Measurements from ENCODE around the gene HTT. TPM values are rescaled to one million over a fixed set of nuclear protein-coding genes. Genes with fewer than 3 reads are reported as not detected.

Gene HTT
- total and polyA plus RNA-seq, 10 of the 15 experiments (the other 5 are each of a cell fraction or from before 2014, with no cell fraction given), result 3.3 to 113 (median 43.3) TPM

- H3K36me3 ChIP-seq (ENCODE audit: control insufficient read depth in 2 of 2, insufficient read depth in 2 of 2, low read length in 1 of 2), result peaks cover 7 to 38% of the 10 kb centered on the region in 2 experiments
- ChIA-PET RAD21 (ENCODE audit: unreplicated experiment) (no interaction called here), SMC1A (ENCODE audit: uncharacterized antibody, unreplicated experiment) (no interaction called here), CTCF (no interaction called here), POLR2A (no interaction called here)
- 98% methylated on average over 11 of the region's 11 CpGs for WGBS (ENCODE audit: insufficient coverage, insufficient replicate concordance, low lambda C conversion rate, missing lambda C conversion rate)
- H3K9ac ChIP-seq (ENCODE audit: control insufficient read depth, insufficient read depth, low read length), result no peak overlapping the region
- in situ Hi-C loops (cut with MboI), result no loop called here
- H3K79me2 ChIP-seq (ENCODE audit: control insufficient read depth, insufficient read depth, low read length), result no peaks in the 10 kb centered on the region
- no peak overlapping the region for H3K4me2 ChIP-seq (ENCODE audit: control insufficient read depth, insufficient read depth)
- TF ChIP-seq, protein P1, sequence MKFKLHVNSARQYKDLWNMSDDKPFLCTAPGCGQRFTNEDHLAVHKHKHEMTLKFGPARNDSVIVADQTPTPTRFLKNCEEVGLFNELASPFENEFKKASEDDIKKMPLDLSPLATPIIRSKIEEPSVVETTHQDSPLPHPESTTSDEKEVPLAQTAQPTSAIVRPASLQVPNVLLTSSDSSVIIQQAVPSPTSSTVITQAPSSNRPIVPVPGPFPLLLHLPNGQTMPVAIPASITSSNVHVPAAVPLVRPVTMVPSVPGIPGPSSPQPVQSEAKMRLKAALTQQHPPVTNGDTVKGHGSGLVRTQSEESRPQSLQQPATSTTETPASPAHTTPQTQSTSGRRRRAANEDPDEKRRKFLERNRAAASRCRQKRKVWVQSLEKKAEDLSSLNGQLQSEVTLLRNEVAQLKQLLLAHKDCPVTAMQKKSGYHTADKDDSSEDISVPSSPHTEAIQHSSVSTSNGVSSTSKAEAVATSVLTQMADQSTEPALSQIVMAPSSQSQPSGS (IDR thresholded peaks at IDR 0.05; ENCODE audit: low read length), result no peak
- TF ChIP-seq MXI1 (IDR thresholded peaks at IDR 0.05; ENCODE audit: low read depth, low read length) (no peak), NR2C1 (IDR thresholded peaks at IDR 0.05) (no peak), BRCA1 (IDR thresholded peaks at IDR 0.05; ENCODE audit: low read depth, low read length) (no peak), ETV6 (conservative IDR thresholded peaks at IDR 0.05 in 1 of 2, IDR thresholded peaks at IDR 0.05 in 1 of 2; ENCODE audit: borderline replicate concordance in 1 of 2, low read depth in 1 of 2) (no peak), RELB (IDR thresholded peaks at IDR 0.05; ENCODE audit: low read depth) (no peak), EED (IDR thresholded peaks at IDR 0.05; ENCODE audit: low read depth) (no peak), CREM (IDR thresholded peaks at IDR 0.05; ENCODE audit: low read depth) (no peak)
- TF ChIP-seq, protein P2, sequence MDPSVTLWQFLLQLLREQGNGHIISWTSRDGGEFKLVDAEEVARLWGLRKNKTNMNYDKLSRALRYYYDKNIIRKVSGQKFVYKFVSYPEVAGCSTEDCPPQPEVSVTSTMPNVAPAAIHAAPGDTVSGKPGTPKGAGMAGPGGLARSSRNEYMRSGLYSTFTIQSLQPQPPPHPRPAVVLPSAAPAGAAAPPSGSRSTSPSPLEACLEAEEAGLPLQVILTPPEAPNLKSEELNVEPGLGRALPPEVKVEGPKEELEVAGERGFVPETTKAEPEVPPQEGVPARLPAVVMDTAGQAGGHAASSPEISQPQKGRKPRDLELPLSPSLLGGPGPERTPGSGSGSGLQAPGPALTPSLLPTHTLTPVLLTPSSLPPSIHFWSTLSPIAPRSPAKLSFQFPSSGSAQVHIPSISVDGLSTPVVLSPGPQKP (IDR thresholded peaks at IDR 0.05; ENCODE audit: low read depth, low read length), result no peak
- no peaks in the 10 kb centered on the region for H3K9me3 ChIP-seq (replicated peaks; ENCODE audit: control insufficient read depth, insufficient read depth, low read length)
- no peaks in the 10 kb centered on the region for H4K20me1 ChIP-seq (ENCODE audit: control insufficient read depth, insufficient read depth)
- FAIRE-seq (no peak), DNase-seq (ENCODE audit: low read depth, low spot score) (no peak), ATAC-seq (no peak)
- H2AFZ ChIP-seq (ENCODE audit: control insufficient read depth, low read depth, low read length), result no peak overlapping the region
- no TSS peak for BruUV-seq (replicated peaks)
- H3K27me3 ChIP-seq (replicated peaks in 1 of 2; ENCODE audit: control insufficient read depth in 2 of 2, insufficient read depth in 2 of 2, low read length in 1 of 2), result no peaks in the 10 kb centered on the region
- no peak overlapping the region for H3K4me3 ChIP-seq
- H3K4me1 ChIP-seq (ENCODE audit: control insufficient read depth, insufficient read depth, low read length), result no peaks in the 10 kb centered on the region
- intact Hi-C loops (cut with micrococcal nuclease; ENCODE audit: unreplicated experiment), result no loop called here
- no peak overlapping the region for H3K27ac ChIP-seq (ENCODE audit: control insufficient read depth, insufficient read depth)
Measured at GRCh38 chr4:3239303-3239702, 164.8 kb downstream of the HTT start.

All from GM12878 (cell line).